ENCODE measurements around the gene AFDN. TPM values are rescaled to one million over a fixed set of nuclear protein-coding genes. Genes with fewer than 3 reads are reported as not detected.

The AFDN gene
- total RNA-seq, 1 donor from 2014 or later = 357 TPM

GRCh38 chr6:167990016-167990945, 163.6 kb downstream of the AFDN start:
- H3K9ac ChIP-seq = no peak overlapping the region
- TF ChIP-seq CTCF (IDR thresholded peaks at IDR 0.05) = no peak
- no peak for TF ChIP-seq EZH2 (IDR thresholded peaks at IDR 0.05)
- TF ChIP-seq EZH2phosphoT487 (IDR thresholded peaks at IDR 0.05) = no peak
- DNase-seq (ENCODE audit: low spot score) = peak; percentile 31
- no peak overlapping the region for H3K4me2 ChIP-seq
- peaks cover 1% of the 10 kb centered on the region for H3K36me3 Mint-ChIP-seq
- H3K4me1 ChIP-seq = no peaks in the 10 kb centered on the region
- H3K4me3 ChIP-seq = no peak overlapping the region
- H3K27me3 Mint-ChIP-seq (ENCODE audit: insufficient read depth, low read depth) = peaks cover 7% of the 10 kb centered on the region
- H3K9me3 Mint-ChIP-seq = peaks cover 15% of the 10 kb centered on the region
- no peak overlapping the region for H2AFZ ChIP-seq (replicated peaks)
- H3K4me1 Mint-ChIP-seq = peaks cover 2% of the 10 kb centered on the region
- no peaks in the 10 kb centered on the region for H3K79me2 ChIP-seq (ENCODE audit: low read depth)
- H3F3A ChIP-seq (ENCODE audit: low read depth) = no peaks in the 10 kb centered on the region
- no peaks in the 10 kb centered on the region for H4K20me1 ChIP-seq (ENCODE audit: low read depth)
- H3K27me3 ChIP-seq = no peaks in the 10 kb centered on the region
- H3K4me3 Mint-ChIP-seq = no peak overlapping the region
- no peaks in the 10 kb centered on the region for H3K9me3 ChIP-seq (ENCODE audit: low read depth)
- H3K27ac ChIP-seq = no peak overlapping the region
- H3K36me3 ChIP-seq = no peaks in the 10 kb centered on the region
- no peak overlapping the region for H3K27ac Mint-ChIP-seq

- Histone ChIP-seq H4K20me1 (ENCODE audit: low read depth) (no peaks in the 10 kb centered on the region), H3K27me3 (no peaks in the 10 kb centered on the region), H2AFZ (replicated peaks) (no peak overlapping the region), H3K79me2 (ENCODE audit: low read depth) (no peaks in the 10 kb centered on the region), H3K36me3 (no peaks in the 10 kb centered on the region), H3K9me3 (ENCODE audit: low read depth) (no peaks in the 10 kb centered on the region), H3K4me2 (no peak overlapping the region), H3F3A (ENCODE audit: low read depth) (no peaks in the 10 kb centered on the region), H3K27ac (no peak overlapping the region), H3K9ac (no peak overlapping the region), H3K4me1 (no peaks in the 10 kb centered on the region), H3K4me3 (no peak overlapping the region)
- no peak overlapping the region for H3K27ac Mint-ChIP-seq
- peaks cover 11% of the 10 kb centered on the region for H3K4me1 Mint-ChIP-seq
- peaks cover 5% of the 10 kb centered on the region for H3K27me3 Mint-ChIP-seq (ENCODE audit: insufficient read depth, low read depth)
- H3K4me3 Mint-ChIP-seq = no peak overlapping the region
- peaks cover 11% of the 10 kb centered on the region for H3K9me3 Mint-ChIP-seq
- TF ChIP-seq EZH2phosphoT487 (IDR thresholded peaks at IDR 0.05) (no peak), CTCF (IDR thresholded peaks at IDR 0.05) (no peak), EZH2 (IDR thresholded peaks at IDR 0.05) (no peak)
- no peak for DNase-seq (ENCODE audit: low spot score)
- peaks cover 1% of the 10 kb centered on the region for H3K36me3 Mint-ChIP-seq
Observed at GRCh38 chr6:167993169-167993568, 166.5 kb downstream of the AFDN start.

- Histone ChIP-seq H3K9me3 (ENCODE audit: low read depth) (no peaks in the 10 kb centered on the region), H2AFZ (replicated peaks) (no peak overlapping the region), H3K27ac (no peak overlapping the region), H4K20me1 (ENCODE audit: low read depth) (no peaks in the 10 kb centered on the region), H3K4me3 (no peak overlapping the region), H3F3A (ENCODE audit: low read depth) (no peaks in the 10 kb centered on the region), H3K4me2 (no peak overlapping the region), H3K4me1 (no peaks in the 10 kb centered on the region), H3K79me2 (ENCODE audit: low read depth) (no peaks in the 10 kb centered on the region), H3K36me3 (no peaks in the 10 kb centered on the region), H3K9ac (no peak overlapping the region), H3K27me3 (no peaks in the 10 kb centered on the region)
- DNase-seq (ENCODE audit: low spot score) = no peak
- TF ChIP-seq EZH2phosphoT487 (IDR thresholded peaks at IDR 0.05) (no peak), CTCF (IDR thresholded peaks at IDR 0.05) (no peak), EZH2 (IDR thresholded peaks at IDR 0.05) (no peak)
- Mint-ChIP-seq H3K4me3 (no peak overlapping the region), H3K4me1 (peaks cover 11% of the 10 kb centered on the region), H3K9me3 (peaks cover 8% of the 10 kb centered on the region), H3K27me3 (ENCODE audit: insufficient read depth, low read depth) (peaks cover 5% of the 10 kb centered on the region), H3K27ac (no peak overlapping the region), H3K36me3 (no peaks in the 10 kb centered on the region)
Observed at GRCh38 chr6:167993831-167994230, 167.1 kb downstream of the AFDN start.

All from neural progenitor cell (in vitro differentiated cells).